Measurements from ENCODE around the gene OR1I1. TPM values are rescaled to one million over a fixed set of nuclear protein-coding genes. Genes with fewer than 3 reads are reported as not detected.
"Not testable (repeated sequence)": the region's sequence is repeated elsewhere in the genome, so short reads cannot be mapped to it uniquely, and the experiment has no call there.

The OR1I1 gene
- total and polyA plus RNA-seq, 2 donors from 2014 or later = not detected

DNA sequence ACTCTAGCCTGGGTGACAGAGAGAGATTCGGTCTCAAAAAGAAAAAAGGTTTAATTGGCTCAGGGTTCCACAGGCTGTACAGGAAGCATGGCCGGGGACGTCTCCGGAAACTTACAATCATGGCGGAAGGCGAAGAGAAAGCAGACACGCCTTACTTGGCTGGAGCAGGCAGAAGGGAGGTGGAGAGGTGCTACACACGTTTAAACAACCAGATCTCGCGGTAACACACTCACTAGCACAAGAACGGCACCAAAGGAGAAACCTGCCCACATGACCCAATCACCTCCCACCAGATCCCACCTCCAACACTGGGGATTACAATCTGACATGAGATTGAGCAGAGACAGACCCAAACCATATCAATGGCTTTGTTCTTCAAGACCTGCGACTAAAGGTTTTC, 20.0 kb upstream of the OR1I1 start:
- Histone ChIP-seq H3K27me3 (ENCODE audit: control insufficient read depth, insufficient read depth, low read length) (no peaks in the 10 kb centered on the region), H3K4me3 (ENCODE audit: low read length in 3 of 3) (no peak overlapping the region), H3K9ac (ENCODE audit: low read length in 3 of 3) (no peak overlapping the region), H3K36me3 (ENCODE audit: control insufficient read depth in 2 of 3, insufficient read depth in 3 of 3, low read length in 3 of 3) (no peaks in the 10 kb centered on the region), H3K4me1 (ENCODE audit: control insufficient read depth in 2 of 3, insufficient read depth in 2 of 3, low read depth in 1 of 3, low read length in 3 of 3) (no peaks in the 10 kb centered on the region), H3K27ac (ENCODE audit: low read depth in 2 of 2, low read length in 2 of 2) (no peak overlapping the region), H3K9me3 (ENCODE audit: control insufficient read depth in 2 of 3, insufficient read depth in 1 of 3, low read length in 3 of 3) (peaks cover 0 to 3% (median 0%) of the 10 kb centered on the region in 3 donors)
- intact Hi-C loops (cut with DNase I) = no loop called here
- DNase-seq = no peak
- TF ChIP-seq, protein P1, sequence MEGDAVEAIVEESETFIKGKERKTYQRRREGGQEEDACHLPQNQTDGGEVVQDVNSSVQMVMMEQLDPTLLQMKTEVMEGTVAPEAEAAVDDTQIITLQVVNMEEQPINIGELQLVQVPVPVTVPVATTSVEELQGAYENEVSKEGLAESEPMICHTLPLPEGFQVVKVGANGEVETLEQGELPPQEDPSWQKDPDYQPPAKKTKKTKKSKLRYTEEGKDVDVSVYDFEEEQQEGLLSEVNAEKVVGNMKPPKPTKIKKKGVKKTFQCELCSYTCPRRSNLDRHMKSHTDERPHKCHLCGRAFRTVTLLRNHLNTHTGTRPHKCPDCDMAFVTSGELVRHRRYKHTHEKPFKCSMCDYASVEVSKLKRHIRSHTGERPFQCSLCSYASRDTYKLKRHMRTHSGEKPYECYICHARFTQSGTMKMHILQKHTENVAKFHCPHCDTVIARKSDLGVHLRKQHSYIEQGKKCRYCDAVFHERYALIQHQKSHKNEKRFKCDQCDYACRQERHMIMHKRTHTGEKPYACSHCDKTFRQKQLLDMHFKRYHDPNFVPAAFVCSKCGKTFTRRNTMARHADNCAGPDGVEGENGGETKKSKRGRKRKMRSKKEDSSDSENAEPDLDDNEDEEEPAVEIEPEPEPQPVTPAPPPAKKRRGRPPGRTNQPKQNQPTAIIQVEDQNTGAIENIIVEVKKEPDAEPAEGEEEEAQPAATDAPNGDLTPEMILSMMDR (IDR thresholded peaks at IDR 0.05; ENCODE audit: borderline replicate concordance, extremely low read depth, insufficient read depth) = no peak
- no peak for FAIRE-seq

DNA sequence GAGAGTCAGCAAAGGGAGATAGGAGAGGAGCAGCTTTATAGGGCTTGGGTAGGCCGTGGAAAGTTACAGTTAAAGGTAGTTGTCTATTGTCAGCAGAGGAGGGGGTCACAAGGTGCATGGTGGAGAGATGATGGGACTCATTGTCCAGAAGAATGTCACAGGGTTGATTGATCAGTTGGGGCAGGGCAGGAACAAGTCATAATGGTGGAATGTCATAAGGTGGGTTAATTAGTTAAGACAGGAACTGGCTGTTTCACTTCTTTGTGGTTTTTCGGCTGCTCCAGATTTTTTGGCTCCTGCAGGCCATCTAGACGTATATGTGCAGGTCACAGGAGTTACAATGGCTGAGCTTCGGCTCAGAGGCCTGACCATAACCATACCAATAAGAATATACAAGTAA, 11.6 kb upstream of the OR1I1 start:
- H3K27ac ChIP-seq (ENCODE audit: low read depth in 2 of 2, low read length in 2 of 2); H3K4me3 ChIP-seq (ENCODE audit: low read length in 3 of 3); intact Hi-C loops (cut with DNase I); H3K4me1 ChIP-seq (ENCODE audit: control insufficient read depth in 2 of 3, insufficient read depth in 2 of 3, low read depth in 1 of 3, low read length in 3 of 3); DNase-seq; H3K9me3 ChIP-seq (ENCODE audit: control insufficient read depth in 2 of 3, insufficient read depth in 1 of 3, low read length in 3 of 3); H3K36me3 ChIP-seq (ENCODE audit: control insufficient read depth in 2 of 3, insufficient read depth in 3 of 3, low read length in 3 of 3); H3K9ac ChIP-seq (ENCODE audit: low read length in 3 of 3); H3K27me3 ChIP-seq (ENCODE audit: control insufficient read depth, insufficient read depth, low read length); FAIRE-seq: not testable (repeated sequence)

DNA sequence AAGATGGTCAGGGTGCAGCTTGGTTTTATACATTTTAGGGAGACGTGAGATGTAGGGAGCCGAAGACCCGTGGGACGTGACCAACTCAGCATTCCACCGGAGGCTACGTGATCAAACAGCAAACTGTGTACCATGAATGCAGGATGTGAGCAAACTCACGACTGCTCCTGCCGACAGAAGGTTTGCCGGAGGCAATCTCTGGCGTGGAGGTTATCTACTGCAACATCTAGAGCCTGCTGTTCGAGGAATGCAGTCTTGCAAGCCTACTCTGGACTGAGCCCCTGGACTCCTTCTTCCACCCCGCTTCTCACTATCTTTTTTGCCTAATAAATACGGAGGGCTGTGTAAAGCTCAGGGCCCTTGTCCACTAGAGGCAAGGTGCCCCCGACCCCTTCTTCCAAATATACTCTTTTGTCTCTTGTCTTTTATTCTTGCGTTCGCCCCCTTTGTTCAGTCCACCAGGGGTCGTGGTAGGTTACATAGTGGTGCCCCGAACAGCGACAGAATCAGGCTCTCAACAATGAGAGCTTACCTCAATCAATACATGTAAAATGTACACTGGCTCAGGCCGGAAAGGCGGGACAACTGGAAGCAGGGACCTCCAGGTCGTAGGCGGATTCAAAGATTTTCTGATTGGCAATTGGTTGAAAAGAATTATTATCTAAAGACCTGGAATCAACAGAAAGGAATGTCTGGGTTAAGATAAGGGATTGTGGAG, 8.9 kb upstream of the OR1I1 start:
- peak in 4 of 5 donors; percentile 29 to 47 (median 40) for DNase-seq

DNA sequence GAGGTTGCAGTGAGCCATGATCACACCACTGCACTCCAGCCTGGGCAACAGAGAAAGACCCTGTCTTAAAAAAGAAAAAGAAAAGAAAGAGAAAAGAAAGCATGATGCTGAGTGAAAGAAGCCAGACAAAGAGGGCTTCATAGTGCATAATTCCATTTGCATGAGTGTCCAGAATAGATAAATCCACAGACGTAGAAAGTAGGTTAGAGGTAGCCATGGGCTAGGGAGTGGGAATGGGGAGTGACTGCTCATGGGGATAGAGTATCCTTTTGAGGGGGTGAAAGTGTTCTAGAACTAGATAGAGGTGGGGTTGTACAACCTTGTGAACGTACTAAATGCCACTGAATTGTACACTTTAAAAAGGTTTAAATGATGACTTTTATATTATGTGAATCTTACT, 7.6 kb upstream of the OR1I1 start:
- FAIRE-seq (no peak), DNase-seq (no peak)
- Histone ChIP-seq H3K4me3 (ENCODE audit: low read length in 3 of 3) (no peak overlapping the region), H3K4me1 (ENCODE audit: control insufficient read depth in 2 of 3, insufficient read depth in 2 of 3, low read depth in 1 of 3, low read length in 3 of 3) (no peaks in the 10 kb centered on the region), H3K36me3 (ENCODE audit: control insufficient read depth in 2 of 3, insufficient read depth in 3 of 3, low read length in 3 of 3) (no peaks in the 10 kb centered on the region), H3K27me3 (ENCODE audit: control insufficient read depth, insufficient read depth, low read length) (no peaks in the 10 kb centered on the region), H3K9ac (ENCODE audit: low read length in 3 of 3) (no peak overlapping the region), H3K27ac (ENCODE audit: low read depth in 2 of 2, low read length in 2 of 2) (no peak overlapping the region), H3K9me3 (ENCODE audit: control insufficient read depth in 2 of 3, insufficient read depth in 1 of 3, low read length in 3 of 3) (no peaks in the 10 kb centered on the region)
- TF ChIP-seq, protein P1 (IDR thresholded peaks at IDR 0.05; ENCODE audit: borderline replicate concordance, extremely low read depth, insufficient read depth) = no peak
- intact Hi-C loops (cut with DNase I) = no loop called here

More for the DNA sequence above, 8.9 kb upstream of the OR1I1 start:
- FAIRE-seq = no peak
- H3K9me3 ChIP-seq (ENCODE audit: control insufficient read depth in 2 of 3, insufficient read depth in 1 of 3, low read length in 3 of 3) = no peaks in the 10 kb centered on the region
- intact Hi-C loops (cut with DNase I) = no loop called here
- no peaks in the 10 kb centered on the region for H3K4me1 ChIP-seq (ENCODE audit: control insufficient read depth in 2 of 3, insufficient read depth in 2 of 3, low read depth in 1 of 3, low read length in 3 of 3)
- H3K36me3 ChIP-seq (ENCODE audit: control insufficient read depth in 2 of 3, insufficient read depth in 3 of 3, low read length in 3 of 3) = no peaks in the 10 kb centered on the region
- H3K9ac ChIP-seq (ENCODE audit: low read length in 3 of 3) = no peak overlapping the region
- no peaks in the 10 kb centered on the region for H3K27me3 ChIP-seq (ENCODE audit: control insufficient read depth, insufficient read depth, low read length)
- H3K27ac ChIP-seq (ENCODE audit: low read depth in 2 of 2, low read length in 2 of 2) = no peak overlapping the region
- TF ChIP-seq, protein P1 (IDR thresholded peaks at IDR 0.05; ENCODE audit: borderline replicate concordance, extremely low read depth, insufficient read depth) = no peak
- H3K4me3 ChIP-seq (ENCODE audit: low read length in 3 of 3) = no peak overlapping the region
